Fibroblast of upper back skin (primary cell): Measurements from ENCODE around the gene SNX2.
A peak's percentile ranks its signal among the peaks of the same experiment; 100 is the strongest.
"Not testable (repeated sequence)": the region's sequence is repeated elsewhere in the genome, so short reads cannot be mapped to it uniquely, and the experiment has no call there.

Source experiments
- DNase-seq: peaks from one replicate; pipeline ENCODE4 v3.0.0-alpha.2; 2013

The SNX2 gene, protein sequence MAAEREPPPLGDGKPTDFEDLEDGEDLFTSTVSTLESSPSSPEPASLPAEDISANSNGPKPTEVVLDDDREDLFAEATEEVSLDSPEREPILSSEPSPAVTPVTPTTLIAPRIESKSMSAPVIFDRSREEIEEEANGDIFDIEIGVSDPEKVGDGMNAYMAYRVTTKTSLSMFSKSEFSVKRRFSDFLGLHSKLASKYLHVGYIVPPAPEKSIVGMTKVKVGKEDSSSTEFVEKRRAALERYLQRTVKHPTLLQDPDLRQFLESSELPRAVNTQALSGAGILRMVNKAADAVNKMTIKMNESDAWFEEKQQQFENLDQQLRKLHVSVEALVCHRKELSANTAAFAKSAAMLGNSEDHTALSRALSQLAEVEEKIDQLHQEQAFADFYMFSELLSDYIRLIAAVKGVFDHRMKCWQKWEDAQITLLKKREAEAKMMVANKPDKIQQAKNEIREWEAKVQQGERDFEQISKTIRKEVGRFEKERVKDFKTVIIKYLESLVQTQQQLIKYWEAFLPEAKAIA

GRCh38 chr5:122774861-122775549, at the start of gene SNX2:
Gene SNX2 (plus strand): TSS chr5:122775080. CDS start chr5:122775104, 24 bp downstream.
- peak; percentile 87 for DNase-seq

DNA sequence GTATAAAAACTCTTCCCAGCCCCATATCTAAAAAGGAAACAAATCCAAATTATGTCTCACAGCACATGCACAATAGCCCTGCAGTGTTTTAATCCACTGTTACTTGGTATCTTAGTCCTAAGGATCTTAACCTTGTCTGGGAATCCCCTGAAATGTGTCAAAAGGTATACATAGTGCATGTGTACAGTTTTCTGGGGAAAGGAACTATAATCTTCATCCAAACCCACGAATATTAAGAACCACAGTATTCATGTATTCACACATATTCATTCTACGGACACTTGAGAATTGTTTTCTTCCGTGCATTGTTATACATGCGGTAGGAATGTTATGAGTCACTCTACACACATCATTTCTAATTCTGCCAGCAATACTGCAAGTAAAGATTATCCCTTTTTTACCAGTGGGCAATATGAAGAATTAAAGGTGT, 47.8 kb upstream of the SNX2 start:
- peak; percentile 81 for DNase-seq

DNA sequence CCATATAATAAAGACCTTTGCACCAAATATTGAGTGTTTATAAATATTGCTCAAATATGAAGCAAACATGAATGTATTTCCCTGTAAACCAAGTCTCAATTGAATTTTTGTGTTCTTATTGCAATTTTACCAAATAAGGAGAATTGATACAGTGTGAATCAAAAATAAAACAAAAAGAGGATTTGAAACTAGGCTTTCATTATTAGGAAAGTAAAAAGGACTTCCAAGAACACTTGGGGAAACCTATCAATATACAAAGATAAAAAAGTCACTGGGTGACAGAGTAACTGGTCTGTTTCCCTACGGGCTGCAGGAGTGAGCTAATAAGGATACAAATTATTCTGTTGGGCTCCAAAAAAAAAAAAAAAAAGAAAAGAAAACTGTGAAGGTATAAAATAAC, 44.8 kb upstream of the SNX2 start:
- DNase-seq, result no peak

GRCh38 chr5:122730456-122730855, 44.4 kb upstream of the SNX2 start:
- no peak for DNase-seq

DNA sequence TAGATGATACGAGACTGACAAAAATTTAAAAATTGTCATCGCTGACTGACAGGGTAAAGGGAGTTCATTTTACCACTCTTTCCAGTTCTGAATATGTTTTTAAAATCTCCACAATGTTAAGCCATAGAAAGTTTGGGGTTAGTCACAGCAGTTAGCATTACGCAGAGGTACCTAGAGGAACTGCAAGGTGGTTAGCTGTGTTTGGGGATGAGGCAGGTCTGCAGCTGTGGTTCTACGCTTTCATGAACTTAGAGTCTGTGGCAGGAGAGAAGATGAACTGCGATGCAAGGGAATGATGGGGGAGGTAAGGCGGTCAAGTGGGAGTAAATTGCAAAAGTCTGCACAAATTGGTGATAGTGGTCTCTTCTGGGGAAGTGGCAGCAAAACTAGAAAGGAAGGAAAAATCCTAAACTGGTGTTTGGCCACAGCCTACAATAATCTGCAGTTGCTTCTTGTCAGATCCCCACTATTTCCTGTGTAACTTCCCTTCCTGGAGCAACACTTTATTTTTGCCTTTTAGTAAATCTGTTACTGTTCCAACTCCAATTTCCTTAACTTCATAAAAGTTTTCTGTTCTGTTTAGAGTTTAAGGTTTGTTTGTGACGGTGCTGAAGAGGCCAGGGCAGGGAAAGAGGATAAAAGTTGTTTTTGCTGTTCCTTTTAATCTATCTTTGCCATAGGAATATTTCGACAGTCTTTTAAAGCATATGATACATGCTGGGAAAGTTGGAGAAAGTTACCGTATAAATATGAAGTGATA, 38.6 kb upstream of the SNX2 start:
- no peak for DNase-seq

GRCh38 chr5:122738088-122738487, 36.8 kb upstream of the SNX2 start:
- no peak for DNase-seq

GRCh38 chr5:122741681-122742080, 33.2 kb upstream of the SNX2 start:
- peak; percentile 72 for DNase-seq

GRCh38 chr5:122743261-122743660, 31.6 kb upstream of the SNX2 start:
- DNase-seq, result no peak

- DNase-seq, result no peak
Measured at GRCh38 chr5:122745597-122745996, 29.3 kb upstream of the SNX2 start.

GRCh38 chr5:122749886-122750285, 25.0 kb upstream of the SNX2 start:
- no peak for DNase-seq

DNA sequence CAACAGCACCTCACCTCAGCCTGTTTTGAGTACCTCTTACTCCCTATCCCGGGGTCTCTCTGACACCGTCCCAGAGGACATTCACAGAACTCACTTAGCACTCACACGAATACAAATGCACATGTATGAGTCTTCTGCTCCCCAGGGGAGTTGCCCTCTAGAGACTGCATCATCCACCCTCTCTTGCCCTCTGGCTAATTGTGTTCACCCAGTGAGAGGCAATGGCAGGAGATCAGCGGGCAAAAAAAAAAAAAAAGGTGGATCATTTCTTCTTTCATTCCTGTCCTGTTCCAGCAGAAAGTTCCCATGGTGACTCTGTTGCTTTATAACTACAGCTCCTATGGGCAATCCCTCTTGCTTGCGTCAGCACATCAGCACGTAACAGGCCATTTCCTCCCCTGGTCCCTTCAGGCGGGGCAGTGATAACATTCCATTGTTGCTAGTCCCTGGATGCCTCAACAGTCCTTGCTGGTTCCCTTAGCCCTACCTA, 23.5 kb upstream of the SNX2 start:
- DNase-seq, result peak; percentile 62

- no peak for DNase-seq
Measured at GRCh38 chr5:122753500-122753899, 21.4 kb upstream of the SNX2 start.

DNA sequence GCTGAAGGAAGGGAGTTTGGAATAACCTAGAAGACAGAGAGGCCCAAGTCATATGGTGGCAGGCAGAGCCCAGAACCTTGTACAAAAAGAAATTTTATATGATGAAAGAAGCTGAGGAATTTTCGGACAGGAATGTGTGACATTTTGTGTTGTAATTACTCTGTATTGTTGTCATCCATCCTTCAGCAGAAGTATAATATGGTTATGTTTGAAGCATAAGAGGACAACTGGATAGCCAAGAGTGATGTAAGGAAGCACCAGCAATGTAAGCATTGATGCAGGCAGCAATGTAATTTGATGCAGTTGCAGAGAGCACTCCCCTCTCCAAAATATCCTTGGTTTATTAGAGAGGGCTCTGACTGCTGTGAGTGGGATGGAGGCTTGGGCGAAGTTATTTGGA, 19.1 kb upstream of the SNX2 start:
- DNase-seq, result peak; percentile 33

DNA sequence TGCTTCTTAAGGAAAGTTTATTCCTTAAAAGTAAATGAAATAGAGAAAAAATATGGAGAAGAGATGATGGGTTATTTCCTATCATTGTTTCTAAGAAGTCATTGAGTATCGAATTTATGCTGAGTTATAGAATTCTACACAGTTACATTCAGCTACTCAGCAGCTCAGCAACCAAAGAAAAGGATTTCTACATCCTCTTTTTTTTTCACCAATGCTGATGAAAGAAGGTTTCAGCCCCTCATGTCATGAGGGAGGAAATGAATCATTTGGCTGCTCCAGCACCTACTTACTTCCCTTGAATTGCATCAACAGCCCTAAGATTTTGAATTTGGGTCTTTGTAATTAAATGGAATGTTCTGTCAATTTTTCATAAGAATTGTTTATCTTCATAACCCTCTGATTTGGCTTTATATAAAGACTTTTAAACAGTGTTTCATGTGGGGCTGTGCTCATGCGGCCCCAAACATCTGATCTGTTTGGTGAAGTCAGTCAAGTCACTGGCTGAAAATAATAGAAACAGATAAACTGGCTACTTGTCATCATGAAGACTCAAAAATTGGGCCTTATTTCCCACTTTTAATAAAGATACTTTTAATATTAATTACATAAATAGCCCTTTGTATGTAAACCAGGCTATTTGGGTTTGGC, 18.5 kb upstream of the SNX2 start:
- peak; percentile 90 for DNase-seq

- DNase-seq, result no peak
Measured at GRCh38 chr5:122757285-122757684, 17.6 kb upstream of the SNX2 start.

DNA sequence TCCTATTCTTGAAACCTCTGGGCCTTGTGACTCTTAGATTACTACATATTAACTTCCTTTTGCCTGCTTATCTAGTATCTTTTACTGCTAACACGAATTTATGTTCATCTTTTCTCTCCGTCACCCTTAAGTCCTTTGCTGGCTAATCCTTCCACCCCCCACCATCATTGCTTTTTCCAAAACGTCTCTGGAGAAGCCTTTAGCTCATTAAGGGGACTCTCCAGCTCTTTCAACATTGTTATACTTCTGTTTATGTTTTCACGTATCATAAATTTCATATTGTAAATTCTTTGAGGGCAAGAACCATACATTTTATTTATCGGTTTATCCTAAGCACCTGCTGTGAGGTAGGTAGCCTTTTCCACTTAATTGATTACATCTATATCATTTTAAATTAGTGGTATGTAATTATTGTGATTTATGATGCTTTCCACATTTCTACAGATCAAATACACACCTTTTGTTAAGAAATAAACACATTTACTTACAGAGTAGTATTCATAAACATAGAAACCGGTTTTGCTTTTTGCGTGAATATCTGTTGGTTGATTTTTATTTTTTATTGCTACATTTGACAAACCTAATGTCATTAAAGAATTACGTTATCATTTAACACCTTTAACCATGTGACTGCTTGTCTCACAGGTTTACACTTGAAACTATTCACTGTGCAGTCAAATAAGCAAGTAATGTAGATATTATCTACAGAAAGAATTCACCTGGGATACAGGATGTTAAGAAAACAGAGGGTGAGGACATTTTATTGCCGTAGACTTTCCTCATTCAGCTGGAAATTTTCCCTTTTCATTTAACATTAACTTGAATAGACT, 15.4 kb upstream of the SNX2 start:
- no peak for DNase-seq

GRCh38 chr5:122760236-122760635, 14.6 kb upstream of the SNX2 start:
- DNase-seq, result no peak

DNA sequence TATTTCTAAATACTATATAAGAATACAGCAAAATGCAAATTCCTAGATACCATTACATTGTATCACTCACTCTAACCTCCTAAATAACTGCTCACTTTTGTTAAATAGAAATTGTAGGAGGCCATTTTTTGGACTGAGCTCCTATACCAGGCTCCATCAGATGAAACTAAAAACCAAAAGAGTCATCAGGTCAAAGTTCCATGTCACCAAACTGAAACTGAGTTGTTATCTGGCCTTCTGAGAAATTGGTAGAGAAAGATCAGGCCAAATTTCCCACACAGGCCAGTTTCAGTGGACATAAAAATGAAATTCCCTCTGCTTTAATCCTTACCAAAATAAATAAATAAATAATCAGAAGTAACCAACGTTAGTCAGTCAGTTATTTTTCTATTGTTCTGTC, 13.8 kb upstream of the SNX2 start:
- no peak for DNase-seq

- DNase-seq, result not testable (repeated sequence)
Measured at GRCh38 chr5:122761896-122762295, 13.0 kb upstream of the SNX2 start.

DNA sequence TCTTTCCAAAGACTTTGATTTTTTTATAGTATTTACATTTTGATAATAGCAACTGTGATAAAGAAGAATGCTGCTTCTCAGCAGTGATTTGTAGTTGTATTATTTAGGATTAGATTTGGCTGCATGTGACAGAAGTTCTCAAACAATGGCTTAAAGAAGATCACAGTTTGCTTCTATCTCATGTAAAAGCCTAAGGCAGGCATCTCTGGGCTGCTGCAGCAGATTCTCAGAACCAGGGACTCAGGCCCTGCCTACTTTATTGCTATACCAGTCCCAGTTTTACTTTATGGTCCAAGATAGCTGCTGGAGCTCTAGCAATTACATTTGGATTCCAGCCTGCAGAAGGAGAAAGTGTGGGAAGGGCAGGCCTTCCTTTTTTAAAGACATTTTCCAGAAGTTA, 8.8 kb upstream of the SNX2 start:
- no peak for DNase-seq

- DNase-seq, result no peak
Measured at GRCh38 chr5:122770477-122770876, 4.4 kb upstream of the SNX2 start.

DNA sequence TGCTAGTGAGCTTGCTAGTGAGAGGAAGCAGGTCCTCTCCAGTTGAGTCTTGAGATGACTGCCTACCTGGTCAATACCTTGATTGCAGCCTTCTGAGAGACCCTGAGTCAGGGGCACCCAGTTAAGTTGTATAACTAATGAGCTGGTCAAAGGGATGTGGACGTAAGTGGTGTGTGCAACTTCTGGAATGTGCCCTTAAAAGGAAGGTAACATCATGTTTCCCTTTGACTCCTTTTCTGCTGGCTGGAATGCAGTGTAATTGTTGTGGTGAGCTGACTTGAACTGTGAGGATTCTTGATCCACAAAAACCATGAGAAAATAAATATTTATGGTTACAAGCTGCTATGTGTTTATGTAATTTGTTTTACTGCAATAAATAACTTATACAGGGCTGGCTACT, 2.4 kb upstream of the SNX2 start:
- peak; percentile 62 for DNase-seq
